Effector memory CD8-positive, alpha-beta T cell (primary cell): ENCODE results near the gene MIEN1.
A peak's percentile ranks its signal among the peaks of the same experiment; 100 is the strongest.
"Not testable (repeated sequence)": the region's sequence is repeated elsewhere in the genome, so short reads cannot be mapped to it uniquely, and the experiment has no call there.

Experiments used
- ATAC-seq: fragments of 150-1000 bp; cut with Tn5 transposase; replicated peaks from 2 replicates; pipeline ENCODE4 v1.10.0; 2021; ENCODE audit warnings: mild to moderate bottlenecking, moderate library complexity
- DNase-seq, 3 experiments: peaks; one replicate each; pipeline ENCODE4 v3.0.0; 2021
- H3K27ac Mint-ChIP-seq, 2 donors: one replicate each; pipeline ENCODE4 v1.8.0; 2022; ENCODE audit warnings: mild to moderate bottlenecking in 2 of 2, mixed read lengths in 2 of 2, moderate library complexity in 2 of 2
- H3K27me3 Mint-ChIP-seq, 2 donors: one replicate each; pipeline ENCODE4 v1.8.0; 2022; ENCODE audit warnings: mixed read lengths in 2 of 2
- H3K36me3 Mint-ChIP-seq: one replicate; pipeline ENCODE4 v1.8.0; 2022; ENCODE audit warnings: mild to moderate bottlenecking, moderate library complexity, mixed read lengths; ENCODE audit not compliant: insufficient read depth
- H3K4me1 Mint-ChIP-seq, 2 donors: one replicate each; pipeline ENCODE4 v1.8.0; 2022; ENCODE audit warnings: low read depth in 2 of 2, mixed read lengths in 2 of 2
- H3K4me3 Mint-ChIP-seq, 2 donors: one replicate each; pipeline ENCODE4 v1.8.0; 2022; ENCODE audit warnings: mild to moderate bottlenecking in 2 of 2, mixed read lengths in 2 of 2, moderate library complexity in 2 of 2
- H3K9me3 Mint-ChIP-seq, 2 donors: one replicate each; pipeline ENCODE4 v1.8.0; 2022; ENCODE audit warnings: mixed read lengths in 2 of 2

MIEN1 gene

GRCh38 chr17:39725923-39726322 lies 4.4 kb downstream of the MIEN1 start:
- H3K27ac Mint-ChIP-seq: peak overlapping the region in 1 of 2 donors; percentile 71
- DNase-seq, H3K4me3 Mint-ChIP-seq, ATAC-seq, H3K9me3 Mint-ChIP-seq, H3K27me3 Mint-ChIP-seq: not testable (repeated sequence)
- peaks cover 25% of the 10 kb centered on the region for H3K36me3 Mint-ChIP-seq
- peaks cover 19 to 25% of the 10 kb centered on the region in 2 donors for H3K4me1 Mint-ChIP-seq

DNA sequence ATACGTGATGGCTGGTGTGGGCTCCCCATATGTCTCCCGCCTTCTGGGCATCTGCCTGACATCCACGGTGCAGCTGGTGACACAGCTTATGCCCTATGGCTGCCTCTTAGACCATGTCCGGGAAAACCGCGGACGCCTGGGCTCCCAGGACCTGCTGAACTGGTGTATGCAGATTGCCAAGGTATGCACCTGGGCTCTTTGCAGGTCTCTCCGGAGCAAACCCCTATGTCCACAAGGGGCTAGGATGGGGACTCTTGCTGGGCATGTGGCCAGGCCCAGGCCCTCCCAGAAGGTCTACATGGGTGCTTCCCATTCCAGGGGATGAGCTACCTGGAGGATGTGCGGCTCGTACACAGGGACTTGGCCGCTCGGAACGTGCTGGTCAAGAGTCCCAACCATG lies 5.6 kb downstream of the MIEN1 start:
- H3K27me3 Mint-ChIP-seq: no peaks in the 10 kb centered on the region
- DNase-seq: no peak

GRCh38 chr17:39722965-39723848 lies 7.1 kb downstream of the MIEN1 start:
- H3K4me3 Mint-ChIP-seq: no peak overlapping the region

More for the DNA sequence above, 5.6 kb downstream of the MIEN1 start:
- H3K36me3 Mint-ChIP-seq: peaks cover 25% of the 10 kb centered on the region
- peaks cover 16 to 22% of the 10 kb centered on the region in 2 donors for H3K4me1 Mint-ChIP-seq
- no peaks in the 10 kb centered on the region for H3K9me3 Mint-ChIP-seq
- no peak for ATAC-seq
- H3K4me3 Mint-ChIP-seq: no peak overlapping the region
- no peak overlapping the region for H3K27ac Mint-ChIP-seq

GRCh38 chr17:39722104-39722503 lies 8.2 kb downstream of the MIEN1 start:
- Mint-ChIP-seq H3K9me3 (no peaks in the 10 kb centered on the region), H3K27me3 (no peaks in the 10 kb centered on the region), H3K27ac (no peak overlapping the region), H3K4me1 (peaks cover 2 to 4% of the 10 kb centered on the region in 2 donors), H3K36me3 (peaks cover 11% of the 10 kb centered on the region), H3K4me3 (no peak overlapping the region)
- ATAC-seq: no peak
- DNase-seq: no peak

More at GRCh38 chr17:39722965-39723848, 7.1 kb downstream of the MIEN1 start:
- Mint-ChIP-seq H3K9me3 (no peaks in the 10 kb centered on the region), H3K36me3 (peaks cover 21% of the 10 kb centered on the region), H3K27me3 (no peaks in the 10 kb centered on the region), H3K27ac (no peak overlapping the region), H3K4me1 (peaks cover 4 to 11% of the 10 kb centered on the region in 2 donors)
- ATAC-seq: no peak
- DNase-seq: no peak

- Mint-ChIP-seq H3K4me1 (no peaks in the 10 kb centered on the region), H3K9me3 (no peaks in the 10 kb centered on the region), H3K4me3 (no peak overlapping the region), H3K27ac (no peak overlapping the region), H3K36me3 (peaks cover 3% of the 10 kb centered on the region), H3K27me3 (no peaks in the 10 kb centered on the region)
- DNase-seq: no peak
- no peak for ATAC-seq
Observed at GRCh38 chr17:39719563-39720355, 10.6 kb downstream of the MIEN1 start.

DNA sequence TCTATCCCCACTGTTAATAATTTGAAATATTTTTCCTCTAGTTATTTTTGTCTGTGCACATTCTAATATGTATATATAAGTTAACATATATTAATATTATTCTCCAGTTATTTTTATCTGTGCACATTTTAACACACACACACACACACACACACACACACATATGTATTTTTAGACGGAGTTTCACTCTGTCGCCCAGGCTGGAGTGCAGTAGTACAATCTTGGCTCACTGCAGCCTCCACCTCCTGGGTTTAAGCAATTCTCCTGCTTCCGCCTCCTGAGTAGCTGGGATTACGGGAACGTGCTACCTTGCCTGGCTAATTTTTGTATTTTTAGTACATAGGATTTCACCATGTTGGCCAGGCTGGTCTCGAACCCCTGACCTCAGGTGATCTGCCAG lies 12.7 kb downstream of the MIEN1 start:
- no peak for ATAC-seq
- Mint-ChIP-seq H3K9me3 (no peaks in the 10 kb centered on the region), H3K27ac (no peak overlapping the region), H3K4me1 (no peaks in the 10 kb centered on the region), H3K4me3 (no peak overlapping the region), H3K27me3 (no peaks in the 10 kb centered on the region), H3K36me3 (no peaks in the 10 kb centered on the region)
- DNase-seq: no peak

GRCh38 chr17:39716879-39717536 lies 13.3 kb downstream of the MIEN1 start:
- Mint-ChIP-seq H3K4me3 (no peak overlapping the region), H3K36me3 (no peaks in the 10 kb centered on the region), H3K9me3 (no peaks in the 10 kb centered on the region), H3K4me1 (no peaks in the 10 kb centered on the region), H3K27ac (no peak overlapping the region), H3K27me3 (no peaks in the 10 kb centered on the region)
- DNase-seq (no peak), ATAC-seq (no peak)

DNA sequence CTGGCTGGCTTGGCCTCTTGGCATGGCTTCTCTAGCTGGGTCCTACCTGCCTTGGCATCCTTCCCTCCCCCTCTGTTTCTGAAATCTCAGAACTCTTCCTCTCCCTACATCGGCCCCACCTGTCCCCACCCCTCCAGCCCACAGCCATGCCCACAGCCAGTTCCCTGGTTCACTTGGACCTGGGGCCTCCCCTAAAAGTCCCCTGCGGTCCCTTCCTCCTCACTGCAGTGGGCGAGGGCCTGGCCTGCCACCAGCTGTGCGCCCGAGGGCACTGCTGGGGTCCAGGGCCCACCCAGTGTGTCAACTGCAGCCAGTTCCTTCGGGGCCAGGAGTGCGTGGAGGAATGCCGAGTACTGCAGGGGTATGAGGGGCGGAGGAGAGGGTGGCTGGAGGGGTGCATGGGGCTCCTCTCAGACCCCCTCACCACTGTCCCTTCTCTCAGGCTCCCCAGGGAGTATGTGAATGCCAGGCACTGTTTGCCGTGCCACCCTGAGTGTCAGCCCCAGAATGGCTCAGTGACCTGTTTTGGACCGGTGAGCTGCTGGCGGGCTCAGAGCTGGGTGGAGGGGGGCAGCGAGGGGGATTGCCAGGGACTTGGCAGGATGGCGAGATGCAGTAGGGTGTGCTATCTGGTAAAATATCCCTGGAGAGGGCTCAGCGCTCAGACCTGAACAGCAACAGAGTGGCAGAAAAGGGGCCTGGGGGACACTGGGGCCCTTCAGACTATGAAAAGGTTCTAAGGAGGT lies 14.1 kb downstream of the MIEN1 start:
- no peak overlapping the region for H3K4me3 Mint-ChIP-seq
- H3K27me3 Mint-ChIP-seq: no peaks in the 10 kb centered on the region
- DNase-seq: no peak
- no peak for ATAC-seq
- no peak overlapping the region for H3K27ac Mint-ChIP-seq
- H3K4me1 Mint-ChIP-seq: no peaks in the 10 kb centered on the region
- H3K9me3 Mint-ChIP-seq: no peaks in the 10 kb centered on the region
- H3K36me3 Mint-ChIP-seq: no peaks in the 10 kb centered on the region

- no peak overlapping the region for H3K4me3 Mint-ChIP-seq
- no peaks in the 10 kb centered on the region for H3K27me3 Mint-ChIP-seq
- no peaks in the 10 kb centered on the region for H3K9me3 Mint-ChIP-seq
- ATAC-seq (no peak), DNase-seq (no peak)
- H3K4me1 Mint-ChIP-seq: no peaks in the 10 kb centered on the region
- no peaks in the 10 kb centered on the region for H3K36me3 Mint-ChIP-seq
- no peak overlapping the region for H3K27ac Mint-ChIP-seq
Observed at GRCh38 chr17:39715375-39716072, 14.8 kb downstream of the MIEN1 start.

DNA sequence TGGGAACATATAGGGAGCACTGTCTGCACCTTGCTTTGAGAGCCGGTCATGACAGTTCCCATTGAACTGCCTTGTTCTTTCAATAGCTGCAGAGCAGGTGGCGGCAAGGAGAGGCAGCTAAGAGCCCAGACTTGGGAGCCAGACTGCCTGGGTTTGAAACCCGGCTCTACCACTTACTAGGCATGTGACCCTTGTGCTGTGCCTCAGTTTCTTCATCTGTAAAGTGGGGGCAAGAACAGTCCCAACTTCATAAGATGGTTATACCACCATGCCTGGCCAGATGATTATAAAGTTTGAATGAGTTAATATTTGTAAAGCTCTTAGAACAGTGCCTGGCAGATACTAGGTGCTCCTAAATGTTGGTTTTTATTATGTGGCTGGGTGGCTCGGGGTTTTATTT lies 16.1 kb downstream of the MIEN1 start:
- H3K9me3 Mint-ChIP-seq: no peaks in the 10 kb centered on the region
- no peaks in the 10 kb centered on the region for H3K36me3 Mint-ChIP-seq
- no peak overlapping the region for H3K27ac Mint-ChIP-seq
- no peak overlapping the region for H3K4me3 Mint-ChIP-seq
- H3K4me1 Mint-ChIP-seq: peaks cover 5 to 6% of the 10 kb centered on the region in 2 donors
- ATAC-seq (no peak), DNase-seq (no peak)
- H3K27me3 Mint-ChIP-seq: no peaks in the 10 kb centered on the region

GRCh38 chr17:39711851-39712250 lies 18.5 kb downstream of the MIEN1 start:
- Mint-ChIP-seq H3K9me3 (no peaks in the 10 kb centered on the region), H3K4me3 (no peak overlapping the region), H3K4me1 (peaks cover 17 to 19% of the 10 kb centered on the region in 2 donors), H3K27me3 (no peaks in the 10 kb centered on the region), H3K36me3 (no peaks in the 10 kb centered on the region), H3K27ac (no peak overlapping the region)
- DNase-seq: no peak
- no peak for ATAC-seq

DNA sequence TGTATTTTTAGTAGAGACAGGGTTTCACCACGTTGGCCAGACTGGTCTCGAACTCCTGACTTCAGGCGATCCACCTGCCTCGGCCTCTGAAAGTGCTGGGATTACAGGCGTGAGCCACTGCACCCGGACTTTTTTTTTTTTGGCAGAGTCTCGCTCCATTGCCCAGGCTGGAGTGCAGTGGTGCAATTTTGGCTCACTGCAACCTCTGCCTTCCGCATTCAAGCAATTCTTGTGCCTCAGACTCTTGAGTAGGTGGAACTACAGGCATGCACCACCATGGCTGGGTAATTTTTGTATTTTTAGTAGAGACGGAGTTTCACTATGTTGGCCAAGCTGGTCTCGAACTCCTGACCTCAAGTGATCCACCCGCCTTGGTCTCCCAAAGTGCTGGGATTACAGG lies 19.3 kb downstream of the MIEN1 start:
- H3K27me3 Mint-ChIP-seq, H3K27ac Mint-ChIP-seq, ATAC-seq, DNase-seq, H3K9me3 Mint-ChIP-seq, H3K36me3 Mint-ChIP-seq, H3K4me3 Mint-ChIP-seq: not testable (repeated sequence)
- peaks cover 20% of the 10 kb centered on the region in 2 donors for H3K4me1 Mint-ChIP-seq
